WTC11 (cell line): ENCODE measurements around the gene CACNG7. TPM values are rescaled to one million over a fixed set of nuclear protein-coding genes. Genes with fewer than 3 reads are reported as not detected.

Experiments used
- ATAC-seq: fragments of 200-7000 bp; cut with Tn5 transposase; 2 replicates; pipeline ENCODE4 v1.10.0; 2021; ENCODE audit warnings: mild to moderate bottlenecking, moderate library complexity
- CTCF ChIA-PET: fragments of 300-600 bp; sonication (Branson Sonifier 250); formaldehyde crosslinking; loops from one replicate; lab custom pipeline; 2021; ENCODE audit warnings: antibody characterized with exemption; lab: Charles Lee
- POLR2A ChIA-PET: fragments of 350-600 bp; sonication (Branson Sonifier 250); formaldehyde crosslinking; loops from one replicate; lab custom pipeline; 2021; ENCODE audit warnings: antibody characterized with exemption; lab: Charles Lee
- DNase-seq: peaks from one replicate; pipeline ENCODE4 v3.0.0; 2021; ENCODE audit warnings: low spot score
- H3K27ac Mint-ChIP-seq: 2 replicates; pipeline ENCODE4 v1.8.0; 2021; ENCODE audit warnings: mixed read lengths
- H3K27me3 Mint-ChIP-seq: 2 replicates; pipeline ENCODE4 v1.8.0; 2021; ENCODE audit warnings: low read depth, mild to moderate bottlenecking, moderate library complexity, mixed read lengths
- H3K36me3 Mint-ChIP-seq: 2 replicates; pipeline ENCODE4 v1.8.0; 2021; ENCODE audit warnings: mixed read lengths
- H3K4me1 Mint-ChIP-seq: 2 replicates; pipeline ENCODE4 v1.8.0; 2022; ENCODE audit warnings: mixed read lengths
- H3K4me3 Mint-ChIP-seq: 2 replicates; pipeline ENCODE4 v1.8.0; 2021; ENCODE audit warnings: mild to moderate bottlenecking, moderate library complexity, mixed read lengths
- H3K9me3 Mint-ChIP-seq: 2 replicates; pipeline ENCODE4 v1.8.0; 2021; ENCODE audit warnings: mixed read lengths
- AFF4 ChIP-seq: sonication (generic); formaldehyde crosslinking; IDR thresholded peaks from 2 replicates; pipeline ENCODE4 v1.8.1; 2023; ENCODE audit warnings: mild to moderate bottlenecking, missing genetic modification reagents, borderline replicate concordance
- ATF1 ChIP-seq: sonication (generic); formaldehyde crosslinking; IDR thresholded peaks from 2 replicates; pipeline ENCODE4 v1.8.1; 2023; ENCODE audit warnings: mild to moderate bottlenecking, moderate library complexity, missing genetic modification reagents
- ELF4 ChIP-seq: sonication (generic); formaldehyde crosslinking; IDR thresholded peaks from 2 replicates; pipeline ENCODE4 v1.8.1; 2022; ENCODE audit warnings: low read depth, mild to moderate bottlenecking, moderate library complexity, missing genetic modification reagents
- ETV6 ChIP-seq: sonication (generic); formaldehyde crosslinking; IDR thresholded peaks from 2 replicates; pipeline ENCODE4 v1.8.1; 2022; ENCODE audit warnings: mild to moderate bottlenecking, missing genetic modification reagents
- GABPB1 ChIP-seq: sonication (generic); formaldehyde crosslinking; IDR thresholded peaks from 2 replicates; pipeline ENCODE4 v1.8.1; 2023; ENCODE audit warnings: mild to moderate bottlenecking, missing genetic modification reagents
- HMGXB4 ChIP-seq: sonication (generic); formaldehyde crosslinking; IDR thresholded peaks from 2 replicates; pipeline ENCODE4 v1.8.1; 2023; ENCODE audit warnings: mild to moderate bottlenecking, moderate library complexity, missing genetic modification reagents
- IRF1 ChIP-seq: sonication (generic); formaldehyde crosslinking; IDR thresholded peaks from 2 replicates; pipeline ENCODE4 v1.8.0; 2023; ENCODE audit warnings: missing genetic modification reagents
- JAZF1 ChIP-seq: fragments of 250-450 bp; sonication (Bioruptor Pico); IDR thresholded peaks from 2 replicates; pipeline ENCODE4 v1.9.0; 2021; ENCODE audit warnings: moderate library complexity, mild to moderate bottlenecking, inconsistent platforms
- KAT7 ChIP-seq: sonication (generic); formaldehyde crosslinking; IDR thresholded peaks from 2 replicates; pipeline ENCODE4 v1.8.1; 2023; ENCODE audit warnings: missing genetic modification reagents, mild to moderate bottlenecking, borderline replicate concordance
- MXD4 ChIP-seq: fragments of 250-450 bp; sonication (Bioruptor Pico); IDR thresholded peaks from 2 replicates; pipeline ENCODE4 v1.8.0; 2021; ENCODE audit warnings: mild to moderate bottlenecking, moderate library complexity, borderline replicate concordance
- NFATC4 ChIP-seq: fragments of 250-450 bp; sonication (Bioruptor Pico); IDR thresholded peaks from 2 replicates; pipeline ENCODE4 v1.9.0; 2021; ENCODE audit warnings: mild to moderate bottlenecking
- NFE2L1 ChIP-seq: sonication (generic); formaldehyde crosslinking; IDR thresholded peaks from 2 replicates; pipeline ENCODE4 v1.8.1; 2023; ENCODE audit warnings: missing genetic modification reagents
- NFYB ChIP-seq: sonication (generic); formaldehyde crosslinking; conservative IDR thresholded peaks from 2 replicates; pipeline ENCODE4 v1.8.0; 2022; ENCODE audit warnings: low read depth, missing genetic modification reagents
- NR1H2 ChIP-seq: sonication (generic); formaldehyde crosslinking; IDR thresholded peaks from 2 replicates; pipeline ENCODE4 v1.9.0; 2021; ENCODE audit warnings: mild to moderate bottlenecking, moderate library complexity, missing genetic modification reagents
- SOX15 ChIP-seq: fragments of 250-450 bp; sonication (Bioruptor Pico); IDR thresholded peaks from 2 replicates; pipeline ENCODE4 v1.9.0; 2021; ENCODE audit warnings: mild to moderate bottlenecking
- STAT6 ChIP-seq: sonication (generic); formaldehyde crosslinking; conservative IDR thresholded peaks from 2 replicates; pipeline ENCODE4 v1.8.1; 2023; ENCODE audit warnings: mild to moderate bottlenecking, low read depth, missing genetic modification reagents, moderate library complexity
- ZNF121 ChIP-seq: sonication (generic); formaldehyde crosslinking; IDR thresholded peaks from 2 replicates; pipeline ENCODE4 v1.8.0; 2023; ENCODE audit warnings: missing genetic modification reagents
- ZNF232 ChIP-seq: sonication (generic); formaldehyde crosslinking; IDR thresholded peaks from 2 replicates; pipeline ENCODE4 v1.8.0; 2022; ENCODE audit warnings: mild to moderate bottlenecking, missing genetic modification reagents
- ZNF532 ChIP-seq: fragments of 250-450 bp; sonication (Bioruptor Pico); IDR thresholded peaks from 2 replicates; pipeline ENCODE4 v1.9.0; 2021; ENCODE audit warnings: mild to moderate bottlenecking, borderline replicate concordance
- ZSCAN18 ChIP-seq: fragments of 250-450 bp; sonication (Bioruptor Pico); IDR thresholded peaks from 2 replicates; pipeline ENCODE4 v2.1.2; 2022; ENCODE audit warnings: mild to moderate bottlenecking, moderate library complexity
- total RNA-seq: library from RNA; stranded (reverse); gene quantifications from 3 replicates; pipeline ENCODE4 v1.2.3, GENCODE V29; 2021

Gene CACNG7
- total RNA-seq, 1 experiment from 2014 or later = 33.3 TPM

GRCh38 chr19:53873773-53874605, 35.1 kb upstream of the CACNG7 start (continued):
- TF ChIP-seq KAT7 (CRISPR knock-in tag) = no peak
- TF ChIP-seq GABPB1 = no peak
- TF ChIP-seq MXD4 (CRISPR knock-in tag) = no peak
- TF ChIP-seq NR1H2 (CRISPR knock-in tag) = no peak
- no peak for TF ChIP-seq SOX15 (CRISPR knock-in tag)
- TF ChIP-seq NFE2L1 = no peak
- no peak for TF ChIP-seq ZNF232 (CRISPR knock-in tag)
- TF ChIP-seq ATF1 (CRISPR knock-in tag) = no peak
- TF ChIP-seq HMGXB4 = no peak
- TF ChIP-seq ZNF121 = no peak
- no peak for TF ChIP-seq JAZF1 (CRISPR knock-in tag)
- no peak for TF ChIP-seq ZSCAN18 (CRISPR knock-in tag)
- TF ChIP-seq IRF1 (CRISPR knock-in tag) = no peak
- no peak for TF ChIP-seq NFYB (CRISPR knock-in tag)

- no peak for DNase-seq
- no peak for ATAC-seq
- H3K4me1 Mint-ChIP-seq = peaks cover 28% of the 10 kb centered on the region
- no peaks in the 10 kb centered on the region for H3K27me3 Mint-ChIP-seq
- H3K27ac Mint-ChIP-seq = peak overlapping the region; percentile 37; the same call in 1 of the 2 replicates
- H3K9me3 Mint-ChIP-seq = no peaks in the 10 kb centered on the region
- peaks cover 41% of the 10 kb centered on the region for H3K36me3 Mint-ChIP-seq
- no peak overlapping the region for H3K4me3 Mint-ChIP-seq
- TF ChIP-seq ETV6 (CRISPR knock-in tag) (no peak), ZNF532 (CRISPR knock-in tag) (no peak), AFF4 (CRISPR knock-in tag) (no peak), NFATC4 (CRISPR knock-in tag) (no peak), STAT6 (CRISPR knock-in tag) (no peak), ELF4 (CRISPR knock-in tag) (no peak)
- CTCF ChIA-PET = interaction anchor here (0.7 to 1.3 kb wide), 3 partner anchors 68 to 128 kb away, joined by 4 to 7 read pairs (median 6); no protein-coding TSS in a partner anchor
- POLR2A ChIA-PET = no interaction called here
These were observed 34.5 kb upstream of the CACNG7 start for GRCh38 chr19:53874606-53874990.
